K562 (cell line): ENCODE measurements around the gene GMDS. TPM values are rescaled to one million over a fixed set of nuclear protein-coding genes. Genes with fewer than 3 reads are reported as not detected.

Experiments used
- ATAC-seq: fragments of 200-7000 bp; cut with Tn5 transposase; 3 replicates; pipeline ENCODE4 v1.9.1; 2020; ENCODE audit warnings: moderate library complexity
- BruUV-seq: library from RNA; stranded (reverse); fragments of 400-500 nt; replicated peaks from 2 replicates; lab custom pipeline; 2021; lab: Mats Ljungman, UMichigan
- CTCF ChIA-PET: fragments of 300-600 bp; formaldehyde crosslinking; extraction: SDS; loops from one replicate; lab custom pipeline; 2021; ENCODE audit warnings: low intra/inter-chr PET ratio; lab: Yijun Ruan, JAX
- POLR2A ChIA-PET: fragments of 300-600, 350-650 bp; sonication (Branson Sonifier 250); formaldehyde crosslinking; extraction: SDS; loops from one replicate; lab custom pipeline; 2021; ENCODE audit warnings: antibody characterized with exemption, inconsistent platforms; lab: Yijun Ruan, JAX
- DNase-seq, 4 experiments: peaks; one replicate each; pipeline versions ENCODE4 v3.0.0 to v3.0.0-alpha.2; 2011 to 2018; ENCODE audit warnings: low spot score in 3 of 4, mixed read lengths in 3 of 4; ENCODE audit errors: extremely low read depth in 1 of 4
- FAIRE-seq: peaks from 2 replicates; lab custom pipeline; 2011; peaks lifted over from hg19 to GRCh38; lab: Jason Lieb, UNC
- H2AFZ ChIP-seq: 2 replicates; pipeline ENCODE4 v1.6.0; 2011; ENCODE audit warnings: low read depth, low read length, control low read depth, inconsistent platforms
- H3K27ac ChIP-seq: fragments of 200-600 bp; 3 replicates; pipeline ENCODE4 v1.8.0; 2011; ENCODE audit warnings: low read depth, mild to moderate bottlenecking, control low read depth, inconsistent platforms, low read length, moderate library complexity, mixed read lengths; ENCODE audit errors: extremely low read depth
- H3K27me3 ChIP-seq, 2 experiments: fragments of 300-600 bp in 1 of 2; 2 replicates in 1 of 2; 3 replicates in 1 of 2; pipeline versions ENCODE4 v1.6.0 to v1.8.0; 2011; ENCODE audit warnings: inconsistent platforms in 2 of 2, low read length in 2 of 2, mild to moderate bottlenecking in 1 of 2, mixed read lengths in 1 of 2, moderate library complexity in 1 of 2; ENCODE audit not compliant: control insufficient read depth in 2 of 2, insufficient read depth in 2 of 2
- H3K36me3 ChIP-seq: fragments of 300-600 bp; 3 replicates; pipeline ENCODE4 v1.8.0; 2011; ENCODE audit warnings: mild to moderate bottlenecking, low read length, inconsistent platforms; ENCODE audit not compliant: control insufficient read depth, insufficient read depth
- H3K4me1 ChIP-seq, 2 experiments: fragments of 200-600 bp in 1 of 2; replicated peaks in 1 of 2; 2 replicates in 1 of 2; 3 replicates in 1 of 2; pipeline versions ENCODE4 v1.5.1 to v1.8.0; 2011; ENCODE audit warnings: inconsistent platforms in 2 of 2, low read length in 2 of 2, mild to moderate bottlenecking in 1 of 2, mixed read lengths in 1 of 2, moderate library complexity in 1 of 2; ENCODE audit not compliant: control insufficient read depth in 2 of 2, insufficient read depth in 2 of 2
- H3K4me2 ChIP-seq: 2 replicates; pipeline ENCODE4 v1.6.1; 2011; ENCODE audit warnings: low read length, control low read depth, inconsistent platforms, mixed read lengths; ENCODE audit not compliant: insufficient read depth
- H3K4me3 ChIP-seq: fragments of 200-600 bp; sonication (generic), shearing (Covaris generic); 2 replicates; pipeline ENCODE4 v1.5.1; 2016; ENCODE audit warnings: control low read depth, inconsistent platforms
- H3K79me2 ChIP-seq: fragments of 200-600 bp; 3 replicates; pipeline ENCODE4 v1.8.0; 2011; ENCODE audit warnings: low read length, inconsistent platforms; ENCODE audit not compliant: control insufficient read depth, insufficient read depth
- H3K9ac ChIP-seq, 2 experiments: 2 replicates each; pipeline versions ENCODE4 v1.6.0 to v1.6.1; 2011; ENCODE audit warnings: low read depth in 2 of 2, low read length in 2 of 2, control low read depth in 1 of 2, inconsistent platforms in 1 of 2, mild to moderate bottlenecking in 1 of 2, mixed read lengths in 1 of 2; ENCODE audit not compliant: insufficient read depth in 1 of 2
- H3K9me1 ChIP-seq: one replicate; pipeline ENCODE4 v1.6.0; 2011; ENCODE audit warnings: inconsistent platforms, mild to moderate bottlenecking, low read length, moderate library complexity; ENCODE audit not compliant: control insufficient read depth, insufficient read depth
- H3K9me3 ChIP-seq: replicated peaks from 2 replicates; pipeline ENCODE4 v1.5.1; 2011; ENCODE audit warnings: low read depth, low read length, inconsistent platforms; ENCODE audit not compliant: control insufficient read depth, insufficient read depth
- H4K20me1 ChIP-seq: replicated peaks from 2 replicates; pipeline ENCODE4 v1.6.1; 2011; ENCODE audit warnings: low read length, inconsistent platforms, mixed read lengths; ENCODE audit not compliant: control insufficient read depth, insufficient read depth
- BRF2 ChIP-seq: IDR thresholded peaks from 3 replicates; pipeline ENCODE4 v1.6.1; 2011; ENCODE audit warnings: borderline replicate concordance, mild to moderate bottlenecking; ENCODE audit not compliant: insufficient read length, insufficient read depth
- DDX20 ChIP-seq: fragments of 450-650 bp; IDR thresholded peaks from 2 replicates; pipeline ENCODE4 v1.6.1; 2016; ENCODE audit warnings: missing genetic modification characterization, low read depth, mild to moderate bottlenecking, missing compliant biosample characterization, moderate library complexity
- E2F8 ChIP-seq: fragments of 450-650 bp; IDR thresholded peaks from 2 replicates; pipeline ENCODE4 v1.7.1; 2018; ENCODE audit warnings: mild to moderate bottlenecking, low read depth; ENCODE audit not compliant: partially characterized antibody
- GTF2A2 ChIP-seq: IDR thresholded peaks from 2 replicates; pipeline ENCODE4 v1.6.1; 2016; ENCODE audit warnings: mild to moderate bottlenecking, missing genetic modification characterization, missing compliant biosample characterization
- POLR3A ChIP-seq: IDR thresholded peaks from 2 replicates; pipeline ENCODE4 v1.6.1; 2011; ENCODE audit warnings: borderline replicate concordance, mild to moderate bottlenecking, moderate library complexity; ENCODE audit not compliant: insufficient read length, insufficient read depth; ENCODE audit errors: extremely low read depth
- REST ChIP-seq, 2 experiments: fragments of 450-650 bp; formaldehyde crosslinking in 1 of 2; IDR thresholded peaks; 2 replicates each; pipeline versions ENCODE4 v1.4.0 to v1.6.1; 2014 to 2020; ENCODE audit warnings: mild to moderate bottlenecking in 2 of 2, borderline replicate concordance in 1 of 2, low read depth in 1 of 2
- WGBS: fragments of 100-300 bp; shearing (Covaris generic); methylation state at CpG from one replicate; pipeline ENCODE4 v1.1.6; 2016; ENCODE audit warnings: low coverage, mixed read lengths; ENCODE audit not compliant: insufficient coverage; ENCODE audit errors: missing lambda C conversion rate; 5-methylcytosine and 5-hydroxymethylcytosine counted together
- in situ Hi-C: fragments of 300-500 bp; cut with MboI; formaldehyde crosslinking; loops from 4 replicates; pipeline ENCODE4 v1.15.0; 2018; ENCODE audit warnings: inconsistent platforms, mixed read lengths
- intact Hi-C: fragments of 100-400 bp; cut with micrococcal nuclease; formaldehyde crosslinking; loops from 2 replicates; pipeline ENCODE4 v1.14.2; 2022
- polyA plus RNA-seq, 8 experiments: library from polyadenylated mRNA; depleted of rRNA in 4 of 8; stranded (reverse) in 5 of 8; unstranded in 3 of 8; fragments of >200 nt; fragmentation: Nextera tagmentation in 2 of 8; fragmentation: Illumina TruSeq in 1 of 8; extraction: Ambion mirVana in 2 of 8; extraction: Trizol in 1 of 8; gene quantifications; 2 replicates each; pipeline versions ENCODE4 v1.2.1 to v1.2.3, GENCODE V29; 2011 to 2014; ENCODE audit warnings: inconsistent platforms in 1 of 8, missing spikeins in 1 of 8
- total RNA-seq, 7 experiments: library from RNA; depleted of rRNA in 6 of 7; stranded (reverse); fragments of >200 nt in 6 of 7; fragmentation: Illumina TruSeq in 2 of 7; extraction: Trizol in 2 of 7; gene quantifications; 2 replicates each; pipeline versions ENCODE4 v1.2.1 to v1.2.3, GENCODE V29; 2011 to 2021; ENCODE audit warnings: low replicate concordance in 1 of 7

Gene GMDS
- total and polyA plus RNA-seq, 9 of the 15 experiments (the other 6 are each of a cell fraction or from before 2014, with no cell fraction given) = 0.48 to 31.8 (median 13.4) TPM

DNA sequence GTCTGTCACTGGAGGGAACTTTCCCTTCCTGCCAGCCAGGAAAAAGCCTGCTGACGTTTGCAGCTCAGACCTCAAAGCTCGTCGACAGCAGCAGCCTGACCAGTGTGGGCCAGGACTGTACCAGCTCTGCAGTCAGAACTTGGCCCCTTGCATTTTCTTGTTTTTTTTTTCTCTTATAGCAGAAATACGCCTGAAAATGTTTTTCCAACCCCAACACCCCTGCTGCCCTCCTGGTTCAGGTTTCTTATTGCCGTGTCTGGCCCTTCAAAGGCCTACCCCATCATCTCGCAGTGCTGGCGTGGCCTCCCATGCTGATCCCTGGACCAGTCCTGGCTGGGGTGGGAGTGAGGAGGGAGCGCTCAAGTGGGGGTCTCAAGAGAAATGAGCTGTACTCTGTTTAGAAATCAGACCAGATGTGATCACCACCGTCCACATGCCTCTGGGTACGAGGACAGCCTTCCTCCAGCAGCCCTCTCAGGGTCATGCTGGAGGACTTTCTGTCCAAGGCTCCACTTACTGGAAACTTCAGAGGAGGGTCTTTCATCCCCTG, 466.6 kb downstream of the GMDS start:
- 8% methylated on average over 10 of the region's 10 CpGs for WGBS
- Histone ChIP-seq H4K20me1 (0 out of 2 replicates have a peak, but pooled peaks cover 3% of the 10 kb centered on the region), H3K79me2 (no peaks in the 10 kb centered on the region), H3K4me2 (no peak overlapping the region), H3K27me3 (peaks cover 19 to 37% of the 10 kb centered on the region in 2 experiments), H3K27ac (no peak overlapping the region), H3K9ac (no peak overlapping the region), H3K4me1 (no peaks in the 10 kb centered on the region; a peak in 1 of 5 replicates), H3K36me3 (no peaks in the 10 kb centered on the region), H3K4me3 (no peak overlapping the region), H2AFZ (no peak overlapping the region), H3K9me1 (no peaks in the 10 kb centered on the region), H3K9me3 (no peaks in the 10 kb centered on the region)
- ATAC-seq (no peak), DNase-seq (no peak), FAIRE-seq (no peak)
- intact Hi-C loops = no loop called here
- POLR2A ChIA-PET = interaction anchor here (0.6 to 1.4 kb wide), 3 partner anchors 11 to 22 kb away, joined by 3 to 4 read pairs (median 3); no protein-coding TSS in a partner anchor
- no TSS peak for BruUV-seq
- in situ Hi-C loops = no loop called here
- CTCF ChIA-PET = no interaction called here
- TF ChIP-seq GTF2A2 (no peak), BRF2 (no peak), POLR3A (no peak), REST (IDR thresholded peaks at IDR 0.05; ENCODE audit: borderline replicate concordance) (no peak), REST (CRISPR knock-in tag; IDR thresholded peaks at IDR 0.05; ENCODE audit: low read depth) (no peak), DDX20 (tag) (no peak), E2F8 (no peak)
